Astrocyte of the spinal cord (primary cell): ENCODE data around the gene MEGF11.

Experiments used
- DNase-seq: peaks from one replicate; pipeline ENCODE4 v3.0.0; 2011; ENCODE audit warnings: low read depth, low spot score
- H3K4me3 ChIP-seq: 2 replicates; pipeline ENCODE4 v1.5.1; 2011; ENCODE audit warnings: low read depth, mild to moderate bottlenecking, low read length, moderate library complexity
- CTCF ChIP-seq: IDR thresholded peaks from 2 replicates; pipeline ENCODE4 v1.5.1; 2012; ENCODE audit warnings: low read depth, mild to moderate bottlenecking, low read length, inconsistent platforms
- in situ Hi-C: cut with HindIII; loops from 2 replicates; pipeline ENCODE4 v1.10.0; 2017; ENCODE audit warnings: low sequenced_read_pairs

The MEGF11 gene

GRCh38 chr15:65935391-65935790 lies 318.2 kb downstream of the MEGF11 start:
- no peak for TF ChIP-seq CTCF
- no peak overlapping the region for H3K4me3 ChIP-seq
- no peak for DNase-seq
- in situ Hi-C loops, result no loop called here

GRCh38 chr15:65931221-65931620 lies 322.3 kb downstream of the MEGF11 start:
- no peak for TF ChIP-seq CTCF
- in situ Hi-C loops, result no loop called here
- H3K4me3 ChIP-seq, result no peak overlapping the region
- no peak for DNase-seq

GRCh38 chr15:65930134-65930533 lies 323.4 kb downstream of the MEGF11 start:
- no peak for TF ChIP-seq CTCF
- in situ Hi-C loops, result no loop called here
- DNase-seq, result no peak
- no peak overlapping the region for H3K4me3 ChIP-seq

- no peak overlapping the region for H3K4me3 ChIP-seq
- TF ChIP-seq CTCF, result no peak
- no peak for DNase-seq
- in situ Hi-C loops, result no loop called here
These were observed 324.0 kb downstream of the MEGF11 start for GRCh38 chr15:65929573-65929972.

GRCh38 chr15:65927545-65927944 lies 326.0 kb downstream of the MEGF11 start:
- no peak for DNase-seq
- in situ Hi-C loops, result no loop called here
- TF ChIP-seq CTCF, result peak; percentile 29
- H3K4me3 ChIP-seq, result no peak overlapping the region

GRCh38 chr15:65926899-65927298 lies 326.7 kb downstream of the MEGF11 start:
- TF ChIP-seq CTCF, result no peak
- no peak overlapping the region for H3K4me3 ChIP-seq
- no peak for DNase-seq
- in situ Hi-C loops, result no loop called here

- DNase-seq, result no peak
- in situ Hi-C loops, result no loop called here
- H3K4me3 ChIP-seq, result no peak overlapping the region
- TF ChIP-seq CTCF, result no peak
These were observed 327.1 kb downstream of the MEGF11 start for GRCh38 chr15:65926459-65926858.
